NOMO-1 (cell line): ENCODE data around the gene TBCK.

Experiments
- DNase-seq, 2 experiments: peaks; one replicate each; lab custom pipeline; 2025; ENCODE audit not compliant: unreplicated experiment in 2 of 2; lab: John Stamatoyannopoulos, UW

TBCK gene

DNA sequence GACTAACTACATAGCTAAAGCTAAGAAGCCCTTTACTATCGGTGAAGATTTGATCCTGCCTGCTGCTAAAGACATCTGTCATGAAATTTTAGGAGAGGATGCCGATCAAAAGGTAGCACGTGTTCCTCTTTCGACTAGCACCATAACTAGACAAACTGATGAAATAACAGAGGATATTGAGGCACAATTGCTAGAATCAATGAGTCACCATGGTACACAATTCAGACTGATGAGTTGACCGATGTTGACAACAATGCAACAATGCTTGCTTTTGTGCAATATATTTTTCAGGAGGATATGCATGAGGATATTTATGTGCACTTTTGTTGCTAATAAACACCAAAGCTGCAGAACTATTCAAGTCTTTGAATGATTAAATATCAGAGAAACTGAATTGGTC lies 24.3 kb downstream of the TBCK start:
- no peak for DNase-seq

DNA sequence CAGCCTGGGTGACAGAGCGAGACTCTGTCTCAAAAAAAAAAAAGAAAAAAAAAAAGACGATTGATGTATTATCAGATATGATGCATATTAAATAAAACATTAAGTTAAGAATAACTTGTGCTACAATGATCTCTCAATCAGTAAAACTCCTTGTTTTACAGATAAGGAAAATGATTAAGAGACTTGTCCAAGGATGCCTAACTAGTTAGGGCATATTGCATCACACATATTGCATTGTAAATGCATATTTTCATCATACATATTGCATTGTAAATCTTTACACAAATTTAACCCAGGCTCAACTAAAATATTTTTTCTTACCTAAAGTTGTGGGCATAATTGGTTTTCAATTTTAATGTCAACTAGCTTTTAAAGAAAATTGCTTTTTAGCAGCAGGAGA lies 26.3 kb downstream of the TBCK start:
- no peak for DNase-seq

DNA sequence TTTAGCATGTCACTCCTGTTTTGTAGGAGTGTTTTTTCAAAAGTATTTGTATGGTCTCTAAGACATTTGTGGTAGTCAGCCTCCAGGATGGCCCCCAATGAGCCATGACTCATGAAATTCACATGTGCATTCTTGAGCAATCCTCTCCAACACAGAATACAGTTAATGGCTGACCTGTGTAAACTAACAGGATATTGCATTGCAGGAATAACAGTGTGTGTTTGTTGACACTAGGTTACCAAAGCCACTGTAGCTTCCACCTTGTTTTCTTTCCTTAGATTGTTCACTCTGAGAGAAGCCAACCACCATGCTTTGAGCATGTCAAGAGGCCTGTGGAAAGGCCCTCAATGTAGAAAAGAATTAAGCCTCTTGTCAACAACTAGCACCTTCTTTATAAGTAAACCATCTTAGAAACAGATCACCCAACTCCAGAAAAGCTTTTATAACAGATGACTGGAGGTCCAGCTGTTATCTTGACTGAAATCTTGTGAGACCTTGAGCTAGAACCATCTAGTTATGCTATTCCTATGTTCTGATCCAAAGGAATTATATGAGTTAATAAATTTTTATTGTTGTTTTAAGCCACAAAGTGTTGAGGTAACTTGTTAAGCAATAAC lies 28.5 kb downstream of the TBCK start:
- DNase-seq = peak in 1 of 2 experiments; percentile 33

DNA sequence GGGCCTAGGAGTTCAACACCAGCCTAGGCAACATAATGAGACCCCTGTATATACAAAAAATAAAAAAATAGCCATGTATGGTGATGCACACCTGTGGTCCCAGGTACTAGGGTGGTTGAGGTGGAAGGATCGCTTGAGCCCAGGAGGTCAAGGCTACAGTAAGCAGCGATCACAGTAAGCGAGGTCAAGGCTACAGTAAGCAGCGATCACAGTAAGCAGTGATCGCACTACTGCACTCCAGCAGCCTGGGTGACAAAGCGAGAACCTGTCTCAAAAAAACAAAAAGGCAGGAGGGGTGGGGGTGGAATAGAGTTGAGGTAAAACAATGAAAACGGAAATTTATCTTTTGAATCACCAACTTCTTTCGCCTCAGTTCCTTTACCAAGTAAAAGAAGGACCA lies 29.4 kb downstream of the TBCK start:
- DNase-seq = no peak

DNA sequence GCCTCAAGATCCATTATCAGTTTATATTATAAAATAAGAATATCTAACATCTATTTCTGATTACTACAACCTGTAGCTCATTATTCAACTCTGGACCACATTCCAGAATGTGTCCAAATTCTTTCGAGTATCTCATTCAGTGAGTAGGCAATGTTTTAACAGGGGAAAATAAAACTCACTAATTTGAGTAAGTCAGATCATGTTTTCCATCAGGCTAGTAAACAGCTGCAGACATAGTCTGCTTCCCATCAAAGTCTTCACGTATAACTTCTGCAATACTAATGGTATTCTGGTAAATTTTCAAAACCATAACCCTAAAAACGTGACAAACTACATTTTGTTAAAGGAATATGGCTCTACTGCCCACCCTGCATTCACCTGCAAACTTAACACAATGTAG lies 31.8 kb downstream of the TBCK start:
- no peak for DNase-seq

DNA sequence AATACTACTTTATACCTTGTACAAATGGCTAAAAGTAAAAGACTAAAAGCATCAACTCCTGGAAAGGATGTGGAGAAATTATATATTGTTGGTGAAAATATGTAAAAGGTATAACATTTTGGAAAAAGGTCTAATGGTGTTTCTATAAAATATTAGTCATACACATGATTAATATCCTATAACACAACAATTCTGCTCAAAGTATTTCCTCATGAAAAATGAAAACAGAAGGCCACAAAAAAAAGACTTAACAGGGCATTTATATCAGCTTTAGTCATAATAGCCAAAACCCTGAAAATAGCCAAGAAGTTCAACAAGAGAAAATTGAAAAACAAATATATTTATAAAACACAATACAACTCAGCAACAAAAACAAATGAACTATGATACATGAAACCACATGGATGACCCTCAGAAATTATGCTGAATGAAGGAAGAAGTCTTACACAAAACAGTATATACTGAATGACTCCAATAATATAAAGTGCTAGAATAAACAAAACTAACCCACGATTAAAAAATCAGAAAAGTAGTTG lies 38.8 kb downstream of the TBCK start:
- no peak for DNase-seq

DNA sequence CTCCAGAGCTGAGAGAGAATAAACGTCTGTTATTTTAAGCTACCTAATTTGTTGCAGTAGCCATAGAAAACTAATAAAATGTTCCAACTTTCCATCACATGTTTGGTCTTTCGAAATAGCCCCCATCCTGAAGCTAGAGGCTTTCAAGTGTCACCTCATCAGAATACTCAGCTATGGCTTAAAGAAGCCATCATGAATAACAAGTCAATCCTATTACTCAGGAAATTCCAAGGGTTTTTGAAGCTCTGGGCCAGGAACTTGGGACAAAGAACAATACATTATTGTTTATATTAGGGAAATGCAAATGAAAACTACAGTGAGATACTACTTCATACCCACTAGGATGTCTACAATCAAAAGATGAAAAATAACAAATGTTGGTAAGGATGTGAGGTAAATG lies 42.2 kb downstream of the TBCK start:
- no peak for DNase-seq

DNA sequence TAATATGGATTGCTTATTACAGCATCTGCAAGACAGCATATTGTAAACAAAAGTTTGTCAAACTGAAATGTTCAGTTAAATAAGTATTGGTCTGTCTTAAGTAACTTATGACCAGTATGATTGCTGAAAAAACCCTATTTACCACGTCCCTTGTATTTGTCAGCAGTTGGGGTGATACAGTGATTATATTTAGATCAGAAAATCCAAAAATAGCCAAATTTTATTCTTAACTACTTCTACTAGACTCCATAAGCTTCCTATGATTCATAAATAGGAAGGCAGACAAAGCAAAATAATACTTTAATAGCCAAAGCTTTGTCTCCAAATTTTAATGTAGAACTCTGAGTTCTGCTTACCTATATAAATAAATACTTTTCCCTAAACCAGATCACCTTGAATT lies 45.3 kb downstream of the TBCK start:
- no peak for DNase-seq

DNA sequence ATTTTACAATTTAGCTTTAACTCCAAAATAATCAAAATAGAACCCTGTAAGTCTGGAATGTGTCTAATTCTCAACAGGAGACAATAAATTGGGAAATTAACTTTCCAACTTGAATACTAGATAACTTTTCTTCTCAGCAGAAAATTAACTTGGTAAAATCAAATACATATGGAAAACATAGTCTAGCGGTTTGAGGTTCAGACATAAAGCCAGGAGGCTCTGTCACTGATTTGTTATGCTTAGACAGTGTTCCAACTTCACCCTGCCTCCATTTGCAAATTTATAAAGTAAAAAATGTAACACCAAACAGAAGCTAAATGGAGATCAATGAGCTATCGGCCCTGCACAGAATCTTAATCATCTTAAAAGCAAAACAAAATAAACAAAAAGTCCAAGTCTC lies 46.3 kb downstream of the TBCK start:
- no peak for DNase-seq

DNA sequence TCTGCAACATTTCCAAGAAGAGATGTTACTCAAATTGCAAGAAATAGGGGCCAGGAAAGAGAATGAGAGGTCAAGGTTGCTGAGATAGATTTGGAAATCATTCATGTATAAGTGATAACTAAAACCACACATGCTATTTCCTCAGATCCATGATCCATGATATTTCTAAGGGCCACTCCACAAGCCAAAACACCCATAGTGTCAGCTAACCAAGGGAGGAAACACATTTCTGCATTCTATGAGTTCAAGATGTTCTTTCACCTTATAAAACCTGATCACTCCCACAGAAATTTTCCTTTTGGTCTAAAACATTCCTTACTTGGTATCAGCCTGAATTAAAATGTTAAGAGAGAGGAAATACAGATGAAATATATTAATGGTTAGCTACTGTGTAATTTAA lies 47.2 kb downstream of the TBCK start:
- no peak for DNase-seq

DNA sequence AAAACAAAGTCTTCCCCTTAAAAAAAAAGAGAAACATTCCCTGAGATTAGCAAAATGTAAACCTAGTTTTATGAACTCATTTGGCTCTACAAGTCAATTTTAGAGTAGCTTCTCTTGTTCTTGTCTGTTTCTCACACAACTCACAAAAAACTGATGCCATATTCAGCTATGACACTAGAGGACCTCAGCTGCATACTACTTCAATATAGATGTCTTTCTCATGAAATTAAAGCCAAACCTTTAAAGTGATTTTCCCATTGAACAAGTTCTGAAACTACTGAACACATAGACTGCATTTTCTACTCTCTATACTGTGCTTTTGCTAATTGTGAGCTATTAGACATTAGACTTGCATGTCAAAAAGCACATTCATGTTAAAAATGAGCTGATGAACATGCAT lies 49.8 kb downstream of the TBCK start:
- DNase-seq = peak in 1 of 2 experiments; percentile 27

DNA sequence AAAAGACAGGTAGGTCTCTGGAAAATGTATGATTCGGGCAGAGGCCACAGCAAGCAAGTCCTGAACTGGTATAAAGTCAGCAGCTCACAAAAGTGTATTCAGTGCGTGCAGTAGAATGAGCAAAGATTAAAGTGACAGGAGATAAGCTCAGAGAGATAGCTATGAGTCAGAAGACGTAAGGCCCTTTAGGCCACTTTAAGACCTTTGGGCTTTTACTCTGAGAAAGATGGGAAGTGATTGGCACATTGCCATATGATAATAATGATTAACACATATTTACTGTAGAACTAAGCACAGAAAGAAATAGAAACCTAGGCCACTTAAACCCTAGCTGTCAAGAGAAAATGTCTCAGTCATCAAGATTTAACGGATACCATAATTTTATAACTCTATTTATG lies 51.7 kb downstream of the TBCK start:
- DNase-seq = no peak

DNA sequence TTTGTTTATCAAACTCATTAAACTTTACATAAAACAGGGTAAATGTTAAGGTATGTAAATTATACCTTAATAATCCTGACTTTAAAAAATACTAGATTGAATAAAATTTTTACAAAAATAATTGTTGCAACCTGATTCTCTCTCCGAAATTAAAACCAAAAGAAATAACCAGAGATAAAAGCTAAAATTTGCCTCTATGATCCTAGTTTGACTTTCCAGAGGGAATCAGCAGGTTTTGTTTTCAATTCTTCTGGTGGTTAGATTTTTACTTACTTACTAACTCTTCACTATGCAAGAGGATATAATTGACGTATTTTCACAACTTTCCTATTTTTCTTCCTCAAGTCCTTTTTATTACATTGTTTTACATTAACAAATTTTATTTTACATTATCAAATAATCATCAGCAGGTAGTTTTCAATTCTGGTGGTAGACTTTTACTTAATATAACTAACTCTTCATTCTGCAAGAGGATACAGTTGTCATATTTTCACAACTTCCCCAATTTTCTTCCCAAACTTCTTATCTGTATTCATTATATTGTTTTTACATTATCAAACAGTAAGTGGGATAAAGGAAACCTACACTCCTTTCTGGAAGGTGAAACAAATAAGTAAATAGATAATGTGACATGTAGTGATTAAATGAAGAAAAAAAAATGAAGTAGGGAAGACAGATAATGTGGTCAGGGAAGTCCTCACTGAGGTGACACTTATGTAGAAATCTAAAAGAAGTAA lies 52.2 kb downstream of the TBCK start:
- no peak for DNase-seq

DNA sequence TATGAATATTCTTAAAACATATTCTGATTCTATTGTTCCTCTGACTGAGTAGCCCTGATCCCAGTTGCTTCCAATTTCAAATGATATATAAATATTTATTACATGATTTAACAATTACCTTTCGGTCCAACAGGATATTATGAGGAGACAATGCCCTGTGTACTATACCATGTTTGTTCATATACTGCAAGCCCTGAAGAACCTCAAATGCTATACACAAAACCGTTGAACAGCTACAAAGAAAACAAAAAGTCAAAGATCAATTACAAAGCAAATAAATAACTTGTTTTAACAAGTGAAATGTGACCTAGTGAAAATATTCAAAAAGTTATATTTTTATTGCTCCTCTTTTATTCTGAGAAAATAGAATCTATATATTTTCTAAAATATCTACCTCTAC lies 54.0 kb downstream of the TBCK start:
- no peak for DNase-seq

DNA sequence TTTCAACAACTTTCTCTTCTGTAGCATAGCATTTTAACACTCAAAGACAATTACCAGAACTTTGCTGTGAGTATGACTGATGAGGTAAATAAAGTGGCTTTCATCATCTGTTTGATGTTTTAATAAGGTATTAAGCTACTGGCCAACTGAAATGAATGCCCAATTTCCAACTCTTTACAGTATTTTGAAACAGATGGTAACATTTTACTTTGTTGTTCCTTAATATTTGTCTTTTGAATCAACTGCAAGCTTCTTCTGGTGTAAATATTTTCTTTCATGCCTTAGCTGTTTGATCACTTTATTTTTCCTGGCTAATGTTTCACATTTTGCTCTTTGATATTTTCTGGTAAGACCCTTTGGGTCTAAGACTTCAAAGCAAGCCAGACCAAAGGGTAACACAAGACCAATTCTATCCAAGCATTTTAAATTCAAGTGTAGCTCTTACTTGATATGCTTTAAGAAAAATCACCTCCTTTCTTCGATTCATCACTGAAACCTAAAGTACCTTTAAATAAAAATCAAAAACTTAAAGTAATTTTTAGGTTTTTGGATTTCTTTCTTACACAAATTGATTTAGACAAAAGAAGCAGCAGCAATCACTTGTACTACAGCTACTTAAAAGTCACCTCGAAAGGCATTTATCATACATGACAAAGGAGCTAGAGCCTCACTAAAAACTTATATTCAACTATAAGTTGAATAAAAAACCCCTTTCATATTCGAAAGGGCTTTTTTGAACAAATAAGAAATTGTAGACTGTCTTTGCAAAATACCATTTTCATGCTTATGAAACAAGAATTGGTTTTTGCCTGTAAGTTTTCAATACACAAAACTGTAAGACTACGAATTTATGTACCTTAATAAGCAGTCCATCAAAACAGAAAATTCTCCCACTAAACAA lies 57.6 kb downstream of the TBCK start:
- no peak for DNase-seq

DNA sequence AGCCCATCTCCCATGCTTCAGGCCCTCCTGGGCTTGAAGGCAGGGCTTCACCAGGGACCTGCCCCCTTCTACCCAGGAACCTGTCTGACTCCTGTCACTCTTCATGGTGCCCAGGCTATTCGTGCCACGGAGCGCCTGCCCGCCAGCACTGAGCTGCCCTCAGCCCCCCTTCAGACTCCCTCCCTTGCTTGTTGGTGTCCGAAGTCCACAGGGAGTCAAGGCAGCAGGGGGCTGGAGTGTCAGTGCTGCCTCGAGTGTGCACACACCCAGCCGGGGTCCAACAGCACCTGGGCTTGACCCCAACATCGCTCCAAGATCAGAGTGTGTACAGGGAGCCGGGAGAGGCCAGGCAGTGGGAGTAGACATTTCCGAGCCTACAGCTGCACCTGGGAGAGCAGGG lies 59.8 kb downstream of the TBCK start:
- DNase-seq = no peak

DNA sequence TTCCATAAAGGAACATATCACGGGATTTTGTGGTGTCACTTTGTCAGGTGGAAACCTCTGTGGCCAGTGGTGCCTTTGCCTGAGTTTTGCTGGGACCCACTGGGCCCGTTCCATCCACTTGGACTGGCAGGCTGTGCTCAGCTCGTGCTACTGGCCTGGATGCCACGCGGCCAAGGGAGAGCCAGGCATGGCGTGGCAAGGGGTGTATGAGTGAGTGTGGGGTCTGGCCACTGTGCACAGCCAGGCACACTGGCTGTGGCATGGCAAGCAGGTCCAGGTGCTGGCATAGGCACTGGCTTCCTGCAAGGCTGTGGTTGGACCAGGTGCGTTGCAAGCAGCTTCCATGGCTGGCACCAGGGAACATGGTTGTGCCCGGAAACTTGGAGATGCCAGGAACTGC lies 60.8 kb downstream of the TBCK start:
- no peak for DNase-seq

DNA sequence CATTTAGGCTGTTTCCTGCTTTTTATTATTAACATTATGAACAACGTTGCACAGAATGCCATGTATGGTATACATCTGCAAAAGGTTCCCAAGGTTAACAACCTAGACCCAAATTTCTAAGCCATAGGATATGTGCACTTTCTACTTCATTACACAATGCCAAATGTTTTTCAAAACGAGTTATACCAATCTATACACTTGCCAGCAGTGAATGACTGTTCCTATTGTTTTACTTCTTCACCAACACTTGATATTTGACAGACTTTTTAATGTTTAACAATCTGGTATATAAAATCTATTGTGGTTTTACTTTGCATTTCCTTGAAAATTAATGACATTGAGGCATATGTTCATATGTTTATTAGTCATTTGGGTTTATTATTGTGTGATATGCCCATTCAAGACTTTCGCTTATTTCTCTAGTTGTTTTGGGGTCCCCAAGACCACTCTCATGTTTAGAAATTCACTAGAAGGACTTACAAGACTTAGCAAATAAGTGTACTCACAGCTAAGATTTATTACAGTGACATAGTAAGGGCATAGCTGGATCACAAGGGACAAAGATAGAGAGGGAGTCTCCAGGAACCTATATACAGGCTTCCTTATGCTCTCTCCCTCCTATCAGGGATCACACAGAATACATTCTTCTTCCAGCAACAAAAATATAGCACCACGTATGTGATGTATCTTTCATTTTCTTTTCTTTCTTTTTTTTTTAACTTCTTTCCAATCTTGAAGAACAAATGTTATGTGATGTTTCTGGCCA lies 62.5 kb downstream of the TBCK start:
- no peak for DNase-seq

DNA sequence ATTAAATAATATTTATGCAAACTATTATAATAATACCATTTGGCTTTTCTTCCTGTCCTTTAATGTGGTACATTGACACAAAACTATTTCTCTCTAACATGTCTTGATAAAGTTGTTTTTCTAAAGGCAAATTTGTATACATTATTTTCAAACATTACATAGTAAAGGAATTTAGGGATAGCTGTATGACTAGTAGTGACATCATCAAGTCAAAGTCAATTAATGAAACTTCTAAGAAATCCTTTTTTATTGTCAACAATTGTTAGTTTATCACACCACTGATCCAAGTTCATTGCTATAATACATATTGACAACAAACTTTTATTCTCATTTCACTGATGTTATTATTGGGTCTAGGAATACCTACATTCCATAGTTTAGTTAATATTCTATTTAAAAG lies 68.4 kb downstream of the TBCK start:
- DNase-seq = no peak

DNA sequence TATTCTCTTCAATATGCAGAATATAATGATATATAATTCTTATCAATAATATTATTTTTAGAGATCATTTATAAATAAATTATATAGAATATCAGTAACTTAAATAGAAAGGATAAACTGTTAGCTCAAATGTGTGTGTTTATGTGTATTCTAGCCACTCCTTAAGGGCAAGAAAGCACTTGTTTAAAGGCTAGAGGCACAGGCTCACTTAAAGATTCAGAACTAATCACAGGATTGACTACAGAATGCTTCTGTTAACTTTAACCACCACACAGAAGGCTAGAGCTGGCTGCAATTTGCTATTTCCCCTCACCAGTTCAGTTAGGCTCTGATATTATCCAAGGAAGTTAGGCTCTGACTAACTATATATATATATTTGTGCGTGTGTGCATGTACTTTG lies 69.6 kb downstream of the TBCK start:
- DNase-seq = no peak

DNA sequence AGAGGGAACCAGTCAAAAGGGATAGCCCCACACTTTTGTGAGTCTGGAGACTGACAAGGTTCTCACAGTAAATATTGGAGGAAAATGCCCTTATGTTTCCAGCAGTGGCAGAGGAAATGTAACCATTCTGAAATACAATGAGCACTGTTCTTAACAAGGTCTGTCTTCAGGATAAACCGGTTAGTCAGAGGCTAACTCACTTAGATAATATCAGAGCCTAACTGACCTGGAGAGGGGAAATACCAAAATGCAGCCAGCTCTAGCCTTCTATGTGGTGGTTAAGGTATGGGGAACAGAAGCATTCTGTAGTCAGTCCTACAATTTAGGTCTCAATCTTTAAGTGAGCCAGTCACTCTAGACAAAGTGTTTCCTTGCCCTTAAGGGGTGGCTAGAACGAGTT lies 70.8 kb downstream of the TBCK start:
- no peak for DNase-seq
